A549 (cell line): ENCODE data around the gene IGSF3.

ENCODE experiments used
- MAFK ChIP-seq: fragments of 450-650 bp; IDR thresholded peaks from 2 replicates; pipeline ENCODE4 v1.6.1; 2014; ENCODE audit not compliant: partially characterized antibody
- POLR2A ChIP-seq: IDR thresholded peaks from 2 replicates; pipeline ENCODE4 v1.6.1; 2012; ENCODE audit warnings: mild to moderate bottlenecking, low read length
- TF ChIP-seq, protein P1 (sequence below): fragments of >200 bp; sonication (Bioruptor Twin); formaldehyde crosslinking; IDR thresholded peaks from 3 replicates; pipeline ENCODE4 v1.5.1; 2016
- TF ChIP-seq, protein P2 (sequence below): fragments of >200 bp; sonication (Bioruptor Twin); formaldehyde crosslinking; IDR thresholded peaks from 3 replicates; pipeline ENCODE4 v1.6.1; 2016
- TF ChIP-seq, protein P3 (sequence below): fragments of 150-350 bp; IDR thresholded peaks from 2 replicates; pipeline ENCODE4 v1.6.1; 2014; ENCODE audit warnings: low read depth, mild to moderate bottlenecking, low read length

GRCh38 chr1:116694524-116694923, 27.0 kb upstream of the IGSF3 start:
- no peak for TF ChIP-seq POLR2A
- TF ChIP-seq, protein P1, sequence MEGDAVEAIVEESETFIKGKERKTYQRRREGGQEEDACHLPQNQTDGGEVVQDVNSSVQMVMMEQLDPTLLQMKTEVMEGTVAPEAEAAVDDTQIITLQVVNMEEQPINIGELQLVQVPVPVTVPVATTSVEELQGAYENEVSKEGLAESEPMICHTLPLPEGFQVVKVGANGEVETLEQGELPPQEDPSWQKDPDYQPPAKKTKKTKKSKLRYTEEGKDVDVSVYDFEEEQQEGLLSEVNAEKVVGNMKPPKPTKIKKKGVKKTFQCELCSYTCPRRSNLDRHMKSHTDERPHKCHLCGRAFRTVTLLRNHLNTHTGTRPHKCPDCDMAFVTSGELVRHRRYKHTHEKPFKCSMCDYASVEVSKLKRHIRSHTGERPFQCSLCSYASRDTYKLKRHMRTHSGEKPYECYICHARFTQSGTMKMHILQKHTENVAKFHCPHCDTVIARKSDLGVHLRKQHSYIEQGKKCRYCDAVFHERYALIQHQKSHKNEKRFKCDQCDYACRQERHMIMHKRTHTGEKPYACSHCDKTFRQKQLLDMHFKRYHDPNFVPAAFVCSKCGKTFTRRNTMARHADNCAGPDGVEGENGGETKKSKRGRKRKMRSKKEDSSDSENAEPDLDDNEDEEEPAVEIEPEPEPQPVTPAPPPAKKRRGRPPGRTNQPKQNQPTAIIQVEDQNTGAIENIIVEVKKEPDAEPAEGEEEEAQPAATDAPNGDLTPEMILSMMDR = no peak
- TF ChIP-seq, protein P2, sequence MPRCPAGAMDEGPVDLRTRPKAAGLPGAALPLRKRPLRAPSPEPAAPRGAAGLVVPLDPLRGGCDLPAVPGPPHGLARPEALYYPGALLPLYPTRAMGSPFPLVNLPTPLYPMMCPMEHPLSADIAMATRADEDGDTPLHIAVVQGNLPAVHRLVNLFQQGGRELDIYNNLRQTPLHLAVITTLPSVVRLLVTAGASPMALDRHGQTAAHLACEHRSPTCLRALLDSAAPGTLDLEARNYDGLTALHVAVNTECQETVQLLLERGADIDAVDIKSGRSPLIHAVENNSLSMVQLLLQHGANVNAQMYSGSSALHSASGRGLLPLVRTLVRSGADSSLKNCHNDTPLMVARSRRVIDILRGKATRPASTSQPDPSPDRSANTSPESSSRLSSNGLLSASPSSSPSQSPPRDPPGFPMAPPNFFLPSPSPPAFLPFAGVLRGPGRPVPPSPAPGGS = no peak
- no peak for TF ChIP-seq MAFK
- TF ChIP-seq, protein P3, sequence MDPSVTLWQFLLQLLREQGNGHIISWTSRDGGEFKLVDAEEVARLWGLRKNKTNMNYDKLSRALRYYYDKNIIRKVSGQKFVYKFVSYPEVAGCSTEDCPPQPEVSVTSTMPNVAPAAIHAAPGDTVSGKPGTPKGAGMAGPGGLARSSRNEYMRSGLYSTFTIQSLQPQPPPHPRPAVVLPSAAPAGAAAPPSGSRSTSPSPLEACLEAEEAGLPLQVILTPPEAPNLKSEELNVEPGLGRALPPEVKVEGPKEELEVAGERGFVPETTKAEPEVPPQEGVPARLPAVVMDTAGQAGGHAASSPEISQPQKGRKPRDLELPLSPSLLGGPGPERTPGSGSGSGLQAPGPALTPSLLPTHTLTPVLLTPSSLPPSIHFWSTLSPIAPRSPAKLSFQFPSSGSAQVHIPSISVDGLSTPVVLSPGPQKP = no peak
